Activated T-cell treated with anti-CD3 and anti-CD28 coated beads for 24 hours (primary cell): Measurements from ENCODE around the gene HNRNPUL1.
"Not testable (repeated sequence)": the region's sequence is repeated elsewhere in the genome, so short reads cannot be mapped to it uniquely, and the experiment has no call there.

Experiments
- DNase-seq: peaks from one replicate; pipeline ENCODE4 v3.0.0-alpha.2; 2020; ENCODE audit warnings: low read depth

The HNRNPUL1 gene

DNA sequence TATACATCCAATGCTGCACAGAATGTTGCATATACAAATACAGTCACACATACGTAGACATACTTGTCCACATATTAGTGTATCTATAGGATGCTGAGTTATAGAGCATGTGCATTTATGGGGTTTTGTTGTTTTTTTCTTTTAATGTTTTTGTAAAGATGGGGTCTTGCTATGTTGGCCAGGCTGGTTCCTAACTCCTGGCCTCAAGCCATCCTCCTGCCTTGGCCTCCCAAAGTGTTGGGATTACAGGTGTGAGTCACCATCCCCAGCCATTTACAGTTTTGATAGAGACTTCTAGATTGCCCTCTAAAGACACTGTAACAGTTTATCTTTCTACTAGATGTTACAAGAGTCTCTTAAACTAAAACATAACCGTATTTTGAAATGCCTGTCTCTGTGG lies 14.3 kb downstream of the HNRNPUL1 start:
- no peak for DNase-seq

DNA sequence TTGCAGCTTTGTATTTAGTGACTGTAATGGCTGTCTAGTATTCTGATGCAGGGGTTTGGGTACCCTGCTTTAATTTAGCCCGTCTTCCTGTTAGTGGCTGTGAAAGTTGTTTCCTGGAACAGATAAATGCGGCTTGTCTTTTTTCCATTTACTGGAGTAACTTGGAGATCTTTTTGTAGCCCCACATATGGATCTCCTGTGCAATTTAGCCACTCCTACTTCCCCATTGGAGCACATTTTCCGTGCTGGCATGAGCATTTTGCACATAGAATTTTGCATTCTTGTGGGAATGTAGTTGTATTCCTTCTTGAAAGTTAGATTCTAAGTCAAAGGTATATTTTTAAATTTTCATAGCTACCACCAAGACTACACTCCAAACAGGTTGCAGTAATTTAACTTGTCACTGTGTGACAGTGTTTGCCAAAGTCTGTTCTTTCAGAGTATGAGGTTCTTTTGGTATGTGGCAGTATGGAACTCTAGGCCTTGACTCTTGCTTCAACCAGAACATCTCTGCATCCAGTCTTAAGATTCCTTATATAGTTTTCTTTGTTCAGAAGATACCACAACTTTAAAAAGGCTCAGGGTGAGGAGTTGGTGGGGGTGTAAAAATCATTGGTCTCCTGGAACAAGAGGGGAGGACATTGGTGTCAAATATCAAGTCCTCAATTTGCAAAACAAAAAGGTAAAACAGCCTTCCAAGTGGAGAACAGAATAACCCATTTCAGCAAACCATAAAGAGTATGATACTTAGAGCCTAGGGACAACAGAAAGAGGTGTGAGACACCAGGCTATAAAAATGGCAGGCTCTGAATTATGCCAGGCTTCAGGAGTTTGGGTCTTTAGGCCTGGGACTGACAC lies 24.7 kb downstream of the HNRNPUL1 start:
- no peak for DNase-seq

DNA sequence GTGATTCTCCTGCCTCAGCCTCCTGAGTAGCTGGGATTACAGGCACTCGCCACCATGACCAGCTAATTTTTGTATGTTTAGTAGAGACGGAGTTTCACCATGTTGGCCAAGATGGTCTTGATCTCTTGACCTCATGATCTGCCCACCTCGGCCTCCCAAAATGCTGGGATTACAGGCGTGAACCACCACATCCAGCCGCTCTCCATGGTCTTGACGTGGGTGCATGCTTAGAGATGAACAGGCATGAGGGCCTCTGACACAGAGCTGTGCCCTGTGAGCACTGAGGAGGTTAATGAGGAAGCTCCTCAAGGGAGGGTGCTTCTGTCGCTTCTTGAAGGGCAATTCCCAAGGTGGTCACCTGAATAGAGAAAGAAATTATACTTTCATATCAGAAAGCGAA lies 25.6 kb downstream of the HNRNPUL1 start:
- DNase-seq: not testable (repeated sequence)

- no peak for DNase-seq
Measured at GRCh38 chr19:41294393-41294792, 30.2 kb downstream of the HNRNPUL1 start.

- DNase-seq: no peak
Measured at GRCh38 chr19:41295499-41295898, 31.3 kb downstream of the HNRNPUL1 start.

GRCh38 chr19:41296433-41296871 lies 32.3 kb downstream of the HNRNPUL1 start:
- no peak for DNase-seq

DNA sequence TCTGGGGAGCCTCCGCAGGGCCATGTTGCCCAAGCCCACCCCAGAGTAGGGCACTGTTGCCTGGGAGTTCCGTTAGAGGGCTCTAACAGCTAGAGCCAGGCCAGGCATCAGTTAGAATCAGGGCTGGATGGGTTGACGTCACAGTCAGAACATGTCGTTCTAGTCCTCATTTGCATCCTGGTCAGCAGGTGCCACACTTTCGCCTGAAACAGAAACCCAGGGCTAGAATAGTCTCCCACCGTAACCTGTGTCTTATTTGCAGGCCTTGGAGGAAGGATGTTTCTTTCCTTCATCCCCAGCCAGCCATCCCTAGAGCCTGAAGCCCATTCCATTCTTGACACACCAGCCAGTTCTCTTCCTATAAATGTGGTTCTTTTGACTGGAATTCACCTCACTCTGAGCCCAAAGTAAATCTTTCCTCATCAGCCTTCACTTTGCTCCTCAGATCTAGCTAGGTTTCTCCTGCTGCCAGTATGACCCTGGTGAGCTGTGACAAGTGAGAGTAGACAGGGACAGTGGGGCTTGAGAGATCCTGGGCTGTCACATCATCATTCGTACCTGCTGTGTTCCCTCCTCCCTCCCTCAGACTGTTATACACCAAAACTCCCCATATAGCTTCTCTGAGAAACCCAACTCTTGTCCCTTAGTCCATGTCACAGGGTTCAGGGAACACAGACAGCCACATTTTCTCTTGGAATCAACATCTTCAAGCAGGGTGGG lies 33.6 kb downstream of the HNRNPUL1 start:
- DNase-seq: no peak

- DNase-seq: no peak
Measured at GRCh38 chr19:41298348-41298964, 34.3 kb downstream of the HNRNPUL1 start.

DNA sequence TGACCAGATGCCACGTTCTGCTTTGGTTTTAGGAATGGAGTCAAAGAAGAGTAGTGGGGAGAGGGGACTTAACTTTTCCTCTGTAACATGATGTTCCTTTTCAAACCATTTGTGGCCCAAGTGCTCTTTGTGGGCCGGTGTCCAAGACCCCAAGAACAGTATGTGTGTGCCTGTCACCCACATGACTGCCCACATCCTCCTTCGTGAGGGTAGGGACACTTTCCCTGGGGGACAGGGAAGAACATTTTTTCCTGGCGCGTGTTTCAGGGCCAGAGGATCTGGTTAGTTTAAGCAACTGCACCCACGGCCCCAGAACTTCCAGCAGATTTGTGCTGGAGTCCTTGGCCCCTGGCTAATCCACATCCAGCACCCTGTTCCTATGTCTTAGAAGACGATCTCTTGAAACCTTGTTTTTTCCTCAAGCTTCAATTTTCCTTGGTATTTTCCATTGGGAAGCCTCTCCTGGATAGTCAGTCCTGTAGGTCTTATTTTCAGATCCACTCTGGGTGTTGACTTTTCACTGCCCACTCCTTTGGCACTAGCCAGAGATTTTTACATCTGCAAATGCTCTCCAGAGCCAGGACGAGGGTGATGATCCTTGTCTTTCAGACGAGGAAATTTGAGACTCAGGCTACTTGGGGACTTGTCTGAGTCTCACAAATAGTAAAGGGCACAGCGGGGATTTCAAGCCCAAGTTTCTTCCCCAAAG lies 35.0 kb downstream of the HNRNPUL1 start:
- DNase-seq: no peak

- no peak for DNase-seq
Measured at GRCh38 chr19:41299755-41300089, 35.5 kb downstream of the HNRNPUL1 start.

- no peak for DNase-seq
Measured at GRCh38 chr19:41300555-41300954, 36.4 kb downstream of the HNRNPUL1 start.

DNA sequence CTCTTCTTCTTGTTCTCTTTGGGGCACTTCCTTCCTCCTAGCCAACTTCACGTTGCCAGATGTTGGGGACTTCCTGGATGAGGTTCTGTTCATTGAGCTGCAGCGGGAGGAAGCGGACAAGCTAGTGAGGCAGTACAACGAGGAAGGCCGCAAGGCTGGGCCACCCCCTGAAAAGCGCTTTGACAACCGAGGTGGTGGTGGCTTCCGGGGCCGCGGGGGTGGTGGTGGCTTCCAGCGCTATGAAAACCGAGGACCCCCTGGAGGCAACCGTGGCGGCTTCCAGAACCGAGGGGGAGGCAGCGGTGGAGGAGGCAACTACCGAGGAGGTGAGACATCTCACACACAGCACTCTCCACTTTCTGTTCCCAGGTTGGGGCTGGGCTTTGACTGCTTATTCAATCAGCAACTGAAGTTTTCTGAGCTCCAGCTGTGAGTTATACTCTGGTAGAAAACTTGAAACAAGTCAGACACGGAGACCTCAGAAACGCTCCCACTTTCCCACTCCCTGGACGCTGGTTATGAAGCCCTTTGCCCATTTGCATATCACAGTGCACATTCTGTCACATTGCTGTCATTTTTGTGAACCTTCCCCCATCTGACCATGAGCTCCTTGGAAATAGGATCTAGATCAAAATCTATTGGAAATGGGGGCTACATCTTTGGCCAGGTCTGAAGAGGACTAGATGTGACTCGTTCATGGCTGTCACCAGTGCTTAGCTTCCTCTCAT lies 38.6 kb downstream of the HNRNPUL1 start:
- DNase-seq: peak; percentile 64

- DNase-seq: no peak
Measured at GRCh38 chr19:41303954-41304353, 39.8 kb downstream of the HNRNPUL1 start.

GRCh38 chr19:41304706-41305483 lies 40.7 kb downstream of the HNRNPUL1 start:
- DNase-seq: no peak

- DNase-seq: no peak
Measured at GRCh38 chr19:41305927-41306793, 42.0 kb downstream of the HNRNPUL1 start.

- no peak for DNase-seq
Measured at GRCh38 chr19:41307090-41307875, 43.1 kb downstream of the HNRNPUL1 start.

DNA sequence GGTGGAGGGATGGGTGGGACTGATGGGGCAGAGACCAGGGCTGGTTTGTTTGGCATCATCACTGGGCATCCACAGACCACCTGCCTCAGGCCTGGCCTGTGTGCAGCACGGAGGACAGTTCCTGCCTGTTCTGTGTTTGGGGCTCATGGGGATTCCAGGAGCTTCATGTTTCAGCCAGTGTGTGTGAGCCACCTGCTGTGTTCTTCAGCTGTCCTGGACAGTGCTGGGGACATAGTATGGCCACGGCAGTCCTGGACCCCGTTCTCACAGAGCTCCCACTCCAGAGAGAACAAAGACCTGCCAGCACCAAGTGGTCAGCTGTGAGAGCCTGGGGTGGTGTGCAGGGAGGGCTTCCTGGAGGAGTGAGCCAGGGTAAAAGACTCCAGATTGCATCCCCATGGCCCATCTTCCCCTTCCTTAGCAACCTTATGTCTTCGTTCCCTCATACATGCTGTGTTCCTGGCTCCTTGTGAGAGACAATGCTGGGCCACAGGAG lies 43.8 kb downstream of the HNRNPUL1 start:
- DNase-seq: no peak

DNA sequence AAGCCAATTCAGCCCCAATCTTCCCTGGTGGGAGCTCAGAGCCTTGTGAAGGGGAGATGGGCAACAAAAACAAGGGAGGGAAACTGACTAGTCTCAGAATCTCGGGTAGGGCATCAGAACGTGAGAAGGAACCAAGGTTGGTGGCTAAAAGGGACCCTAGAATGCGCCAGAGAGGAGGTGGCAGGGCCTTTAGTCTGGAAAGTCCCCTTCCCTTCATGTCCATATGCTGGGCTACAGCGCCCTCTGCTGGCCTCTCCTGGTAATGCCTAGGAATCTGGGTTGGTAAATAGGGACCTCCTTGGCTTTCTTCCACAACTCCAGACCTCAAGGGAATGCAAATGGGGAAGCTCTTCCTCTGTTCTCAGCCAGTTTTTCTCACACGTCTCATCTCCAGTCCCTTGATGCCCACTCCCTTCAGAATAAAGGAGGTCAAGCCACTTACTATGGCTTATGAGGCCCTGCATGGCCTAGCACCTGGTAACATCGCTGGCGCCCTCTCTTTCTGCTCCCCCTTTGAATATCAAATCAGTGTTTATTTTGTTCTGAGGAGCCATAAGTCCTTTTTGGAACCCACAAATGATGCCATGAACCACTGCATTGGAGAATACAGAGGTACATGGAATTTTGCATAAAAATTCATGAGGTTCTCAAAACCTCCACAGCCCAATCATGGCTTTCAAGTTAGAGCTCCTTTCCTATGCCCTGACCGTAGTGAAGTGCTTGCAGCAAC lies 44.4 kb downstream of the HNRNPUL1 start:
- peak; percentile 91 for DNase-seq
